PC-3 (cell line): ENCODE data around the gene NFATC1. TPM values are rescaled to one million over a fixed set of nuclear protein-coding genes. Genes with fewer than 3 reads are reported as not detected.

Experiments used
- ATAC-seq: fragments of 200-7000 bp; cut with Tn5 transposase; 2 replicates; pipeline ENCODE4 v1.9.1; 2020; ENCODE audit warnings: mild to moderate bottlenecking, moderate library complexity
- BruUV-seq: library from RNA; stranded (reverse); fragments of 400-500 nt; replicated peaks from 2 replicates; lab custom pipeline; 2021; lab: Mats Ljungman, UMichigan
- CTCF ChIA-PET: fragments of 300-600 bp; sonication (Branson Sonifier 250); formaldehyde crosslinking; loops from one replicate; lab custom pipeline; 2022; ENCODE audit warnings: antibody characterized with exemption; lab: Charles Lee
- POLR2A ChIA-PET: fragments of 300-600 bp; sonication (Branson Sonifier 250); formaldehyde crosslinking; loops from one replicate; lab custom pipeline; 2022; ENCODE audit warnings: antibody characterized with exemption; ENCODE audit not compliant: unreplicated experiment; lab: Charles Lee
- DNase-seq: peaks from one replicate; pipeline ENCODE4 v3.0.0-alpha.2; 2015
- H2AFZ ChIP-seq: fragments of 300-600 bp; sonication (generic); 2 replicates; pipeline ENCODE4 v1.6.0; 2016; ENCODE audit warnings: antibody characterized with exemption, low read length
- H3F3A ChIP-seq: fragments of 300-600 bp; sonication (generic); one replicate; pipeline ENCODE4 v1.6.0; 2017; ENCODE audit warnings: antibody characterized with exemption, low read length, control low read depth, mild to moderate bottlenecking; ENCODE audit not compliant: unreplicated experiment
- H3K27ac ChIP-seq: fragments of 300-600 bp; sonication (generic); 2 replicates; pipeline ENCODE4 v1.5.1; 2016; ENCODE audit warnings: mild to moderate bottlenecking, low read length
- H3K27me3 ChIP-seq: fragments of 300-600 bp; sonication (generic); 2 replicates; pipeline ENCODE4 v1.6.1; 2016; ENCODE audit warnings: low read length, mixed read lengths
- H3K36me3 ChIP-seq: fragments of 300-600 bp; sonication (generic); 2 replicates; pipeline ENCODE4 v1.6.1; 2016; ENCODE audit warnings: low read depth, mixed run types, low read length, mixed read lengths
- H3K4me1 ChIP-seq: fragments of 300-600 bp; sonication (generic); 2 replicates; pipeline ENCODE4 v1.5.1; 2016; ENCODE audit warnings: low read length; ENCODE audit not compliant: insufficient read depth
- H3K4me2 ChIP-seq: fragments of 300-600 bp; sonication (generic); 2 replicates; pipeline ENCODE4 v1.6.0; 2016; ENCODE audit warnings: low read length
- H3K4me3 ChIP-seq: fragments of 300-600 bp; sonication (generic); 2 replicates; pipeline ENCODE4 v1.5.1; 2016; ENCODE audit warnings: mild to moderate bottlenecking, low read length, mixed read lengths
- H3K79me2 ChIP-seq: fragments of 300-600 bp; sonication (generic); 2 replicates; pipeline ENCODE4 v1.6.1; 2017; ENCODE audit warnings: low read length, mixed read lengths
- H3K9ac ChIP-seq: fragments of 300-600 bp; sonication (generic); 2 replicates; pipeline ENCODE4 v1.6.0; 2016; ENCODE audit warnings: mild to moderate bottlenecking, low read length
- H3K9me2 ChIP-seq: fragments of 300-600 bp; sonication (generic); replicated peaks from 2 replicates; pipeline ENCODE4 v1.6.1; 2016; ENCODE audit warnings: mixed run types, low read length, mixed read lengths
- H3K9me3 ChIP-seq: fragments of 300-600 bp; sonication (generic); 2 replicates; pipeline ENCODE4 v1.6.1; 2016; ENCODE audit warnings: low read length, mixed read lengths
- H4K20me1 ChIP-seq: fragments of 300-600 bp; sonication (generic); 2 replicates; pipeline ENCODE4 v1.6.1; 2016; ENCODE audit warnings: low read length, mixed read lengths
- CTCF ChIP-seq: fragments of 300-600 bp; sonication (generic); conservative IDR thresholded peaks from 2 replicates; pipeline ENCODE4 v1.5.1; 2017; ENCODE audit warnings: antibody characterized with exemption, low read depth, mild to moderate bottlenecking, low read length
- EZH2 ChIP-seq: fragments of 300-600 bp; sonication (generic); IDR thresholded peaks from one replicate; pipeline ENCODE4 v1.6.1; 2017; ENCODE audit warnings: antibody characterized with exemption, mild to moderate bottlenecking, low read length; ENCODE audit not compliant: unreplicated experiment
- EZH2phosphoT487 ChIP-seq: fragments of 300-600 bp; sonication (generic); IDR thresholded peaks from 2 replicates; pipeline ENCODE4 v1.6.1; 2018; ENCODE audit warnings: mild to moderate bottlenecking, antibody characterized with exemption, low read length, borderline replicate concordance
- intact Hi-C: fragments of 100-400 bp; cut with micrococcal nuclease; formaldehyde crosslinking; loops from 2 replicates; pipeline ENCODE4 v1.9.0; 2023
- total RNA-seq: library from RNA; depleted of rRNA; stranded (reverse); fragments of >200 nt; gene quantifications from 2 replicates; pipeline ENCODE4 v1.2.3, GENCODE V29; 2014

Gene NFATC1
- total RNA-seq, 1 experiment from 2014 or later, result 5.9 TPM

DNA sequence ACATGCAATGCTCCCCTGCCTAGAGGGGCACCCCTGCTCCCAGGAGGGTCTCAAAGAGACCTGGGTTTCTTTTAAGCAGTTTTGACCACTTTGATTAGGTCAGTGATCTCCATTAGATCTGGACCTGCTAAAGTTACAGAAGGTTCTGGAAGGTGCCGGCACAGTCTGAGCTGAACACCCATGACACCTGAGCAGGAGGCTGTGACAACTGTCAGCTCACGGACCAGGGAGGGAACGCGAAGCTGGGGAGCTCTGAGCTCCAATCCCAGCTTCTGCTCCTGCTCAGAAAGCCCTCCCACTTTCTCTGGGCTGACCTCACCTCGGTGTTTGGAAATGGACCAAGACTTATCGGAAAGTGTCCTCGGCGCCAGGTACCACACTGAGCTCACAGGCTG lies 113.8 kb downstream of the NFATC1 start:
- H3K79me2 ChIP-seq, result no peaks in the 10 kb centered on the region
- no peaks in the 10 kb centered on the region for H3K9me3 ChIP-seq
- H3K4me2 ChIP-seq, result no peak overlapping the region
- DNase-seq, result no peak
- no peaks in the 10 kb centered on the region for H3K27me3 ChIP-seq
- H4K20me1 ChIP-seq, result no peaks in the 10 kb centered on the region
- ATAC-seq, result no peak
- H3F3A ChIP-seq, result no peaks in the 10 kb centered on the region
- POLR2A ChIA-PET, result no interaction called here
- intact Hi-C loops, result loop anchor here (5.0 kb wide), 1 partner anchor 107 kb away; no protein-coding TSS in a partner anchor
- H3K4me1 ChIP-seq, result peaks cover 4% of the 10 kb centered on the region; the same call in 1 of the 2 replicates
- TF ChIP-seq CTCF, result no peak
- no peaks in the 10 kb centered on the region for H3K36me3 ChIP-seq
- H2AFZ ChIP-seq, result no peak overlapping the region
- CTCF ChIA-PET, result no interaction called here
- H3K9ac ChIP-seq, result no peak overlapping the region
- H3K4me3 ChIP-seq, result no peak overlapping the region
- H3K9me2 ChIP-seq, result no peaks in the 10 kb centered on the region
- no TSS peak for BruUV-seq
- H3K27ac ChIP-seq, result no peak overlapping the region

DNA sequence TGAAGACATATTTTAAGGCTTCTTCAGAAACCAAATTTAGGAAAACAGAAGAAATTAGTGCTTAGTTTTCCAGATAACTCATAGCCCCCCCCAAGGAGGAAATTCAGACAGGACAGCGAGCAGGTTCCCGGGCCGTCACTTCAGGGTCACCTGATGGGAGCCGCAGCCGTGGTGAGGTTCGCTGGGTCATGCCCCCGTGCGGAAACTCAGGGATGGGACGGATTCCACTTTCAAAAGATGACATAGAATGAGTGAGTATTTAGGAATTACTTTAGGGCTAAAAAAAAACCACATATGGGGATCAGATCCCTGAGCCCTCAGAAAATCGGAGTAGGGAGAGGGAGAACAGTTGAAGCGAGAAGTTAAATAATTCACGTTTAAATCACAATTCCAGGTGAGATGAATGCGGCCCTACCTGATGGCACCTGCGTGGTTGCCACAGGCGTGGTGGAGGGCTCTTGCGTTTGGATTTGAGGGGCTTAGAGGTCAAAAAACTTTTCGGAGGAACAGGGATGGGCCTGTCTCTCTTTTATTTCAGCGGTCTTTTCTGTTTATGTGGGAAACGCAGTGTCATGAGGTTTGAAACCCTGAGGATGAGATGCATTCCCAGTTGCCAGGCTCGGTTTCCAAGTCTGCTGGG lies 114.4 kb downstream of the NFATC1 start:
- Histone ChIP-seq H3K9ac (no peak overlapping the region), H2AFZ (no peak overlapping the region), H3K36me3 (no peaks in the 10 kb centered on the region), H3K4me1 (peaks cover 4% of the 10 kb centered on the region; the same call in 1 of the 2 replicates), H3K9me2 (no peaks in the 10 kb centered on the region), H3F3A (no peaks in the 10 kb centered on the region), H3K4me2 (no peak overlapping the region), H3K79me2 (no peaks in the 10 kb centered on the region), H3K9me3 (no peaks in the 10 kb centered on the region), H4K20me1 (no peaks in the 10 kb centered on the region), H3K4me3 (no peak overlapping the region), H3K27ac (no peak overlapping the region), H3K27me3 (no peaks in the 10 kb centered on the region)
- ChIA-PET CTCF (no interaction called here), POLR2A (no interaction called here)
- intact Hi-C loops, result no loop called here
- TF ChIP-seq EZH2, result no peak
- no peak for TF ChIP-seq EZH2phosphoT487
- no peak for TF ChIP-seq CTCF
- no TSS peak for BruUV-seq
- DNase-seq, result no peak
- ATAC-seq, result no peak

GRCh38 chr18:79510731-79511241 lies 115.1 kb downstream of the NFATC1 start:
- H3K27me3 ChIP-seq, result no peaks in the 10 kb centered on the region
- no peaks in the 10 kb centered on the region for H3K9me3 ChIP-seq
- ATAC-seq (no peak), DNase-seq (no peak)
- no peaks in the 10 kb centered on the region for H3K36me3 ChIP-seq
- no peak overlapping the region for H3K4me2 ChIP-seq
- no peak overlapping the region for H2AFZ ChIP-seq
- no peak overlapping the region for H3K27ac ChIP-seq
- TF ChIP-seq EZH2phosphoT487 (no peak), EZH2 (no peak), CTCF (no peak)
- ChIA-PET CTCF (no interaction called here), POLR2A (no interaction called here)
- H4K20me1 ChIP-seq, result no peaks in the 10 kb centered on the region
- H3K4me1 ChIP-seq, result peaks cover 4% of the 10 kb centered on the region; the same call in 1 of the 2 replicates
- H3K9ac ChIP-seq, result no peak overlapping the region
- H3K79me2 ChIP-seq, result no peaks in the 10 kb centered on the region
- intact Hi-C loops, result no loop called here
- no peaks in the 10 kb centered on the region for H3K9me2 ChIP-seq
- no peaks in the 10 kb centered on the region for H3F3A ChIP-seq
- no TSS peak for BruUV-seq
- H3K4me3 ChIP-seq, result no peak overlapping the region
